GM10248 (cell line): ENCODE results near the gene GCH1.
"Not testable (repeated sequence)": the region's sequence is repeated elsewhere in the genome, so short reads cannot be mapped to it uniquely, and the experiment has no call there.

Experiments
- CTCF ChIA-PET: fragments of 300-600 bp; sonication (Branson Sonifier 250); formaldehyde crosslinking; extraction: SDS; loops from one replicate; lab custom pipeline; 2021; ENCODE audit warnings: antibody characterized with exemption; lab: Yijun Ruan, JAX
- POLR2A ChIA-PET: fragments of 350-650 bp; sonication (Branson Sonifier 250); formaldehyde crosslinking; extraction: SDS; loops from one replicate; lab custom pipeline; 2020; ENCODE audit warnings: antibody characterized with exemption; lab: Yijun Ruan, JAX
- DNase-seq: peaks from one replicate; pipeline ENCODE4 v3.0.0; 2012; ENCODE audit errors: extremely low spot score
- TF ChIP-seq, protein P1 (sequence below): IDR thresholded peaks from 2 replicates; pipeline ENCODE4 v1.5.1; 2012; ENCODE audit warnings: mild to moderate bottlenecking, low read depth; ENCODE audit errors: extremely low read depth, missing control alignments, control extremely low read depth

GCH1 gene

DNA sequence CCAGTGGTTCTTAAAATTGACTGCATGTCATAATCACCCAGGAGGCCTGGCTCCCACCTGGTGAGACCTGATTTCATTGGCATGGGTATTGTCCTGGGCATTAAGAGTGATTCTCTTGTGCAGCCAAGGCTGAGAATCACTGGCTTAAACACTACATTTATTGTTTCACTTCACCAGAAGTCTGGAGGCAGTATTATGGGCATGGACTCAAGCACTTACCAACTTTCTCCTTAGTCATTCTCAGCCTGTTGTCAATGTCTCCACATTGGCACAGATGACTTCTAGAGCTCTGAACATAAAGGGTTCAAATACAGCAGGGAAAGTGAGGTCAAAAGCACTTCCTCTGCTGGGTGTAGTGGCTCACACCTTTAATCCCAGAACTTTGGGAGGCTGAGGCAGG lies 25.6 kb upstream of the GCH1 start:
- DNase-seq, result no peak
- TF ChIP-seq, protein P1, sequence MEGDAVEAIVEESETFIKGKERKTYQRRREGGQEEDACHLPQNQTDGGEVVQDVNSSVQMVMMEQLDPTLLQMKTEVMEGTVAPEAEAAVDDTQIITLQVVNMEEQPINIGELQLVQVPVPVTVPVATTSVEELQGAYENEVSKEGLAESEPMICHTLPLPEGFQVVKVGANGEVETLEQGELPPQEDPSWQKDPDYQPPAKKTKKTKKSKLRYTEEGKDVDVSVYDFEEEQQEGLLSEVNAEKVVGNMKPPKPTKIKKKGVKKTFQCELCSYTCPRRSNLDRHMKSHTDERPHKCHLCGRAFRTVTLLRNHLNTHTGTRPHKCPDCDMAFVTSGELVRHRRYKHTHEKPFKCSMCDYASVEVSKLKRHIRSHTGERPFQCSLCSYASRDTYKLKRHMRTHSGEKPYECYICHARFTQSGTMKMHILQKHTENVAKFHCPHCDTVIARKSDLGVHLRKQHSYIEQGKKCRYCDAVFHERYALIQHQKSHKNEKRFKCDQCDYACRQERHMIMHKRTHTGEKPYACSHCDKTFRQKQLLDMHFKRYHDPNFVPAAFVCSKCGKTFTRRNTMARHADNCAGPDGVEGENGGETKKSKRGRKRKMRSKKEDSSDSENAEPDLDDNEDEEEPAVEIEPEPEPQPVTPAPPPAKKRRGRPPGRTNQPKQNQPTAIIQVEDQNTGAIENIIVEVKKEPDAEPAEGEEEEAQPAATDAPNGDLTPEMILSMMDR, result no peak
- POLR2A ChIA-PET, result no interaction called here
- CTCF ChIA-PET, result interaction anchor here (0.9 to 1.6 kb wide), 3 partner anchors 10 to 26 kb away, joined by 3 to 4 read pairs (median 4); partner anchors contain the start of gene GCH1

DNA sequence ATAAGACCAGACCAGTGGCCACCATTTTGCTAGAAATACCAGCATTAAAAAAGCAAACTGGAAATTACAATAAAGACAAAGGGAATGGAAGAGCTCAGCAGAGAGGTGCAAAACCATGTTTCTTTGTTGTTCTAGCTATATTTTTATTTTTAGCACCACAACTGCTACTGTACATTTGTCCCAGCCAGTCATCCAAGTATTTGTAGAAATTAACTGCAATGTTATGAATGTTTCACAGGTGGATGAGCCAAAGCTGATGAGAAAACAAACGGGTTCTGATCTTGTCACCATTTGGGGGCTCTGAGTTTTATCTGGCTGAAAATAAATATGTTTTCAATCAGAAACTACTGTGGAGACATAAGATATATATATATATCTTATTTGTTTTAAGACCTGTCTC lies 24.9 kb upstream of the GCH1 start:
- TF ChIP-seq, protein P1, result no peak
- CTCF ChIA-PET, result interaction anchor here (1.6 kb wide), 1 partner anchor 18 kb away, joined by 4 read pairs; no protein-coding TSS in a partner anchor
- POLR2A ChIA-PET, result no interaction called here

DNA sequence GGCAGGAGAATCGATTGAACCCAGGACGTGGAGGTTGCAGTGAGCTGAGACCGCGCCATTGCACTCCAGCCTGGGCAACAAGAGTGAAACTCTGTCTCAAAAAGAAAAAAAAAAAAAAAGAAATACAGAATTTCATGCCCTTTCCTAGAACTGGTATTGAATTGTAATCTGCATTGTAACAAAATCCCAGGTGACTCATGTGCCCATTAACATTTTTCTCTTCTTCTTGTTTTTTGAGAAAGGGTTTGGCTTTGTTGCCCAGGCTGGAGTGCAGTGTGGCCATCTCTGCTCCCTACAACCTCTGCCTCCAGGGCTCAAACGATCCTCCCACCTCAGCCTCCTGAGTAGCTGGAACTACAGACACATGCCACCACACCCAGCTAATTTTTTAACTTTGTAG lies 23.9 kb upstream of the GCH1 start:
- ChIA-PET CTCF (interaction anchor here (1.6 kb wide), 1 partner anchor 17 kb away, joined by 4 read pairs; no protein-coding TSS in a partner anchor), POLR2A (interaction anchor here (0.6 kb wide), 1 partner anchor 41 kb away, joined by 3 read pairs; no protein-coding TSS in a partner anchor)
- not testable (repeated sequence) for DNase-seq

More for the DNA sequence above, 24.9 kb upstream of the GCH1 start:
- no peak for DNase-seq

DNA sequence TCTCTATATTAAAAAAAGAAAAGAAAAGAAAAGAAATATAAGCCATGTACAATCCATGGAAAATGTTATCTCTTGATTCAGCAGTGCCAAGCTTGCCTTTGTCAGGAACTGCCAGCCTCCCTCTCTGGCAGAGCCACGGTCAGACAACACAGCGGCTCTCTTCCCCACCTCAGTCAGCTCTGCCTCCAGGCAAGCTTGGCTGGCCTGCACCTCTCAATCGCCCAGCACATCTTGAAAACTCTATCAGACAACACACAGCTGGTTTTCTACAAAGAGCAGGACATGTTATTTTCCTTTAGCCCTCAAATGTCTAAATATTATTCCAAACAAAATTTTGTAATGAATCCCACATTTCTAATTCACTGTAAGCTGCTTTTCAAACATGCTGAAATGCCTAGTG lies 20.0 kb upstream of the GCH1 start:
- TF ChIP-seq, protein P1, result no peak
- no peak for DNase-seq
- ChIA-PET POLR2A (no interaction called here), CTCF (interaction anchor here (0.6 to 2.0 kb wide), 5 partner anchors 8 to 41 kb away, joined by 3 to 7 read pairs (median 4); no protein-coding TSS in a partner anchor)

DNA sequence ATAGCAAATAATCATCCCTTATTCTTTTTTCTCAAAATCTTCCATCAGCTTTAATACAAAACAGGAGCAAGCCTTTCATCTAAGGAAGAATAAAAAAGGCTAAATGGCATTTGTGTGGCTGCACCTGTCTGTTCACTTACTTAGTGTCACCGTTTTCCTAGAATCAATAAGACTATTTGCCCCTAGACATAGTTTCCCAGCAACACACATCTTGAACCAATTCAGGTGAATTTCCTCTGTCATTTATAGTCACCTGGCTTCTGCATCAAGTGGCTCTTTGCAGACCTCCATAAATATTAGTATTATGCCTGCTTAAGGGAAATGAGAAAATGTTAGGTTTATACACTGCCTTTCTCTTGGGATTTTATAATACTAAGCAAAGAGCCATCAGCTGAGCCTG lies 17.4 kb upstream of the GCH1 start:
- POLR2A ChIA-PET, result no interaction called here
- TF ChIP-seq, protein P1, result no peak
- no peak for DNase-seq
- CTCF ChIA-PET, result no interaction called here

DNA sequence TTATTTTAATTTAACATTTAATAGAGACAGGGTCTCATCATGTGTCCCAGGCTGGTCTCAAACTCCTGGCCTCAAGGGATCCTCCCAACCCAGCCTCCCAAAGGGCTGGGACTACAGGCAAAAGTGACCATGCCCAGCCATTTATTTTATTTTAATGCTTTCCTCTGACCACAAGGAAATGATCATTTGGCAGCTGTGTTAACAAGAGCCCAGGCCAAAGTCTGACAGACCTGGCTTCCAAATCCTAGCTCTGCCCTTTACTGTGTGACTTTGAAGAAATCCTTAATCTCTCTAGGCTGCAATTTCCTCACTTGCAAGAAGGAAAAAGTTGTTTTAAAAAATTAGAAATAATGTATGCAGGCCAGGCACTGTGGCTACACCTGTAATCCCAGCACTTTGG lies 16.7 kb upstream of the GCH1 start:
- CTCF ChIA-PET, result no interaction called here
- TF ChIP-seq, protein P1, result no peak
- POLR2A ChIA-PET, result no interaction called here
- no peak for DNase-seq

DNA sequence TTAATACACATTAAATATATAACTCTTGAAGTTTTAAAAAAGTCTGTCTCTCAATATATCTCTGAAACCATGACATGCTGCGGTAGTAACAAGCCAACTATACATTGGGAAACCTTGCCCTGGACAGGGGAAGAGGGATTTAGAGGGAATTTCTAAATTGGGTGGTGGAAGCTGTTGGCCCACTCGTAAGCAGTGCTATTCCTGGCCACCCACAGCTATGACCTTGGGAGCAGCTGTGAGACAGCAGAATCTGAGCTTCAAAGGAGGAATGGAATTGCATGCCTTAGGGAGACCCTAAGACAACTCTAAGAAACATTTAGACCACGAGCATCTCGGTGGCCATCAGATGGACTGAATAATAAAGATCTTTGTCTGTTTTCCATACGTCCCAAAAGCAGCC lies 15.8 kb upstream of the GCH1 start:
- no peak for DNase-seq
- POLR2A ChIA-PET, result no interaction called here
- TF ChIP-seq, protein P1, result no peak
- CTCF ChIA-PET, result interaction anchor here (1.3 kb wide), 1 partner anchor 10 kb away, joined by 4 read pairs; no protein-coding TSS in a partner anchor
